Activated CD8-positive, alpha-beta T cell treated with anti-CD3 and anti-CD28 coated beads for 36 hours (primary cell): Measurements from ENCODE around the gene GABRQ. TPM values are rescaled to one million over a fixed set of nuclear protein-coding genes. Genes with fewer than 3 reads are reported as not detected.

Experiments
- ATAC-seq: fragments of 200-7000 bp; cut with Tn5 transposase; one replicate; pipeline ENCODE4 v1.10.0; 2021; ENCODE audit warnings: mild to moderate bottlenecking, moderate library complexity
- CTCF ChIA-PET: fragments of 350-600 bp; sonication (Branson Sonifier 250); formaldehyde crosslinking; loops from one replicate; lab custom pipeline; 2021; ENCODE audit warnings: antibody characterized with exemption; lab: Charles Lee
- POLR2A ChIA-PET: fragments of 350-600 bp; sonication (Branson Sonifier 250); formaldehyde crosslinking; loops from one replicate; lab custom pipeline; 2021; ENCODE audit warnings: antibody characterized with exemption; lab: Charles Lee
- DNase-seq: peaks from one replicate; pipeline ENCODE4 v3.0.0-alpha.2; 2020
- H3K27ac Mint-ChIP-seq: one replicate; pipeline ENCODE4 v1.8.0; 2021; ENCODE audit warnings: mild to moderate bottlenecking, mixed read lengths
- H3K27me3 Mint-ChIP-seq: one replicate; pipeline ENCODE4 v1.8.0; 2021; ENCODE audit warnings: mixed read lengths
- H3K36me3 Mint-ChIP-seq: one replicate; pipeline ENCODE4 v1.8.0; 2021; ENCODE audit warnings: low read depth, mixed read lengths
- H3K4me1 Mint-ChIP-seq: one replicate; pipeline ENCODE4 v1.8.0; 2021; ENCODE audit warnings: low read depth, mixed read lengths
- H3K4me3 Mint-ChIP-seq: one replicate; pipeline ENCODE4 v1.8.0; 2021; ENCODE audit warnings: mild to moderate bottlenecking, moderate library complexity, mixed read lengths
- H3K9me3 Mint-ChIP-seq: one replicate; pipeline ENCODE4 v1.8.0; 2021; ENCODE audit warnings: mixed read lengths
- CTCF ChIP-seq: fragments of 200-600 bp; IDR thresholded peaks from one replicate; pipeline ENCODE4 v1.8.0; 2022; ENCODE audit warnings: antibody characterized with exemption, mild to moderate bottlenecking
- intact Hi-C: fragments of 100-400 bp; cut with micrococcal nuclease; formaldehyde crosslinking; loops from one replicate; pipeline ENCODE4 v1.10.0; 2022
- total RNA-seq, 2 experiments: library from RNA; stranded (reverse); gene quantifications; one replicate each; pipeline ENCODE4 v1.2.3, GENCODE V29; 2021

GABRQ gene
- not detected for total RNA-seq

DNA sequence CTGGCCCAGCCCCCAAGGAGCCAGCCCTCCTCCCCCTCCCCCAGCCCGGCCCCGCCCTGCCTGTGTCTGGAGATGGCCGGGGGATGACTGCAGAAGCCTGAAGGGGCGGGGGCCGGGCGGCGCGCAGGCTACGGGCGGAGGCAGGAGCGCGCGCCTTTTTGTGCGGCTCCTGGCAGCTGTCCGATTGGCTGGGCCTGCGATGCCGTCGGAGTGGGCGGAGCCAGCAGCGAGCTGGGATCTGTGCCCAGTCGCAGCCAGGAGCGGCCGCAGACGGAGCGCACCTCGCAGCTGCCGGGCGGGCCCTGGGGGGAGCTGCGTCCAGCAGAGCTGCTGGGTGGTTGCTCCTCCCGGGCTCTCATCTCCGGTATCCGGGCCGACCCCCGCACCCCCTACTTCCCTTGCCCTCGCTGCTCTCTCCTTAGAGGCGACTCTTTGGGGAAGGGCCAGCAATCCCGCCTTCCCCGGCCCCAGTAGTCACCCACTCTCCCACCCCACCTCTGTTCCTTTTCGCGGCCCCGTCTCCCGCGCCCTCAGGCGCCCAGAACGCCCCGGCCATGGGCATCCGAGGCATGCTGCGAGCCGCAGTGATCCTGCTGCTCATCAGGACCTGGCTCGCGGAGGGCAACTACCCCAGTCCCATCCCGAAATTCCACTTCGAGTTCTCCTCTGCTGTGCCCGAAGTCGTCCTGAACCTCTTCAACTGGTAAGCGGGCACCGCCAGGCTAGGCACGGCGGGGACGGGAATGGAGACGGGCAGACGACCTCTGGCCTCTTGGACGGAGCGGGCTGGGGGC is at the start of gene GABRQ:
Gene GABRQ (plus strand): TSS at position 247 of the 794 bp plus-strand sequence. CDS start 308 bp downstream, at position 555.
- no peak within 1 kb of the TSS for H3K27ac Mint-ChIP-seq
- peak; percentile 10 for DNase-seq
- ChIA-PET CTCF (no interaction called here), POLR2A (no interaction called here)
- no peaks in the 10 kb centered on the region for H3K4me1 Mint-ChIP-seq
- intact Hi-C loops = no loop called here
- H3K4me3 Mint-ChIP-seq = no peak within 1 kb of the TSS
- H3K27me3 Mint-ChIP-seq = peaks cover 19% of the 10 kb centered on the region
- ATAC-seq = peak; percentile 27
- TF ChIP-seq CTCF = no peak
- no peaks in the 10 kb centered on the region for H3K9me3 Mint-ChIP-seq
- no peaks in the 10 kb centered on the region for H3K36me3 Mint-ChIP-seq

DNA sequence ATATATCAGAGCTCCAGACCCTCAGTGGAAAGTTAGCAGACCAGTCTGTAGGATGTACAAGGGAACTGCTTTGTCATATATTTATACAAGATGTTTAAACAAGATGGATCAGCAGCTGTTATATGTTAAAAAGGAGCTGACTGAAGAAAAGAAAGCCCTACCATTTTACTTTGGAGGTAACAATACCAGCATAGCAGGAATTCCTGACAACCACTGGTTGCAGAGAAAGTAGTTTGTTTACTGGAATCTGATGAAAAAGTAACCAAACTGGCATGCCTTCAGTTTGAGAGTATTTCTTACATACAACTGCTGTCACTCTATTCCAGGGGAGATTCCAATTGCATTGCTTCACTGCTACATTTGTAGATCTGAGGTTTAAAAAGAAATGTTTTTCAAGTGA is 49.5 kb upstream of the GABRQ start:
- ATAC-seq (no peak), DNase-seq (no peak)
- ChIA-PET CTCF (no interaction called here), POLR2A (no interaction called here)
- no peak overlapping the region for H3K27ac Mint-ChIP-seq
- H3K4me3 Mint-ChIP-seq = no peak overlapping the region
- no peak for TF ChIP-seq CTCF
- H3K27me3 Mint-ChIP-seq = no peaks in the 10 kb centered on the region
- intact Hi-C loops = no loop called here
- H3K9me3 Mint-ChIP-seq = no peaks in the 10 kb centered on the region
- H3K36me3 Mint-ChIP-seq = no peaks in the 10 kb centered on the region
- H3K4me1 Mint-ChIP-seq = no peaks in the 10 kb centered on the region

- intact Hi-C loops = no loop called here
- H3K36me3 Mint-ChIP-seq = no peaks in the 10 kb centered on the region
- no peak for TF ChIP-seq CTCF
- no peak overlapping the region for H3K4me3 Mint-ChIP-seq
- H3K27me3 Mint-ChIP-seq = no peaks in the 10 kb centered on the region
- POLR2A ChIA-PET = no interaction called here
- ATAC-seq (no peak), DNase-seq (no peak)
- CTCF ChIA-PET = no interaction called here
- no peak overlapping the region for H3K27ac Mint-ChIP-seq
- H3K4me1 Mint-ChIP-seq = no peaks in the 10 kb centered on the region
- no peaks in the 10 kb centered on the region for H3K9me3 Mint-ChIP-seq
Observed at GRCh38 chrX:152600853-152601633, 36.7 kb upstream of the GABRQ start.

DNA sequence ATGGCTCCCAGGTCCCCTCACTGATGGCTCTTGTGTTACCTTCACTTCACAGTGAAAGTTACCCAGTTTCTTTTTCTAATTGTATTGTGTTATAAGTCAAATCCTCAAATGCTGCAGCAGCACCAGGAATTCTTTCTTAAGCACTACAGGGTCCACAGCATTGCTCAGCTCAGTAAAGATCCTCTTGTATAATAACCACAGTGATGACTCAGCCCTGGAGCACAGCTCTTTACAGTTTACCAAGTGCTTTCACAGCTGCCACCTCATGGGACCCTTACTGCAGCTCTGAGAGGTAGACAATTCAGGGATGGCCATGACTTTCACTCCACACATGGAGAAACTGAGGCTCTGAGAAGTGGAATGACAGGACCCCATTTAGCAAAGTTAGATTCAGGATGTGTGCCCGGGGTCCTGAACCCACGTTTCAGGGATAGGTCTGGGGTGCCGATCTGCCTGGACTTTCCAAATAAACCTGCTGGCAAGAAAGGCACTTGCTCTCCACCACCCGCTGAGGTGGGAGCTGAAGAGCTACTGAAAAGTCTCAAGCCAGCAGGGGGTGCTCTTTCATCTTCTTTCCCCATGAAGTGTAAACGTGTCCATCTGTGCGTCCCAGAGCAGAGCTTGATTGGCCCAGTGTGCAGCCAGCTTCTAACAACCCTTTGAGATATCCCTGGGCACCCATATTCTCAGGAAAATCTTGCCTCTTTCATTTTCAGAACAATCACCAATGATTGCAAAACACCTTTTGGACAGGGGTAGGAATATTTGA is 35.7 kb upstream of the GABRQ start:
- DNase-seq (peak; percentile 23), ATAC-seq (no peak)
- H3K27me3 Mint-ChIP-seq = no peaks in the 10 kb centered on the region
- ChIA-PET CTCF (interaction anchor here (0.9 kb wide), 1 partner anchor 31 kb away, joined by 3 read pairs; no protein-coding TSS in a partner anchor), POLR2A (no interaction called here)
- H3K4me1 Mint-ChIP-seq = no peaks in the 10 kb centered on the region
- intact Hi-C loops = no loop called here
- no peak for TF ChIP-seq CTCF
- H3K27ac Mint-ChIP-seq = no peak overlapping the region
- H3K36me3 Mint-ChIP-seq = no peaks in the 10 kb centered on the region
- no peak overlapping the region for H3K4me3 Mint-ChIP-seq
- no peaks in the 10 kb centered on the region for H3K9me3 Mint-ChIP-seq
